Neutrophil (primary cell): ENCODE measurements around the gene HOXB3.

Experiments
- H3K27ac ChIP-seq: fragments of 200-600 bp; sonication (generic); 2 replicates; pipeline ENCODE4 v1.5.1; 2016; ENCODE audit warnings: mild to moderate bottlenecking, moderate library complexity
- H3K27me3 ChIP-seq: fragments of 200-600 bp; sonication (generic); 2 replicates; pipeline ENCODE4 v1.6.0; 2016; ENCODE audit warnings: mild to moderate bottlenecking
- H3K36me3 ChIP-seq: fragments of 200-600 bp; sonication (generic); 2 replicates; pipeline ENCODE4 v1.5.1; 2017
- H3K4me1 ChIP-seq, 2 experiments: fragments of 200-600 bp in 1 of 2; sonication (generic) in 1 of 2; 1 replicate in 1 of 2; 2 replicates in 1 of 2; pipeline versions ENCODE4 v1.5.1 to v1.6.1; 2013 to 2016; ENCODE audit warnings: low read depth in 1 of 2, low read length in 1 of 2, mild to moderate bottlenecking in 1 of 2, moderate library complexity in 1 of 2; ENCODE audit not compliant: control insufficient read depth in 1 of 2, insufficient read depth in 1 of 2
- H3K4me3 ChIP-seq, 2 experiments: fragments of 200-600 bp in 1 of 2; sonication (generic) in 1 of 2; 1 replicate in 1 of 2; 2 replicates in 1 of 2; pipeline ENCODE4 v1.5.1; 2013 to 2016; ENCODE audit warnings: low read depth in 1 of 2, low read length in 1 of 2, mild to moderate bottlenecking in 1 of 2, moderate library complexity in 1 of 2
- H3K9me3 ChIP-seq: fragments of 200-600 bp; sonication (generic); 2 replicates; pipeline ENCODE4 v1.5.1; 2016
- CTCF ChIP-seq: fragments of 200-600 bp; sonication (generic); IDR thresholded peaks from 2 replicates; pipeline ENCODE4 v1.5.1; 2016; ENCODE audit warnings: antibody characterized with exemption

HOXB3 gene

GRCh38 chr17:48546137-48546923 lies 43.7 kb downstream of the HOXB3 start:
- Histone ChIP-seq H3K4me1 (peaks cover 0 to 13% of the 10 kb centered on the region in 2 experiments), H3K27me3 (peaks cover 92% of the 10 kb centered on the region), H3K27ac (no peak overlapping the region), H3K36me3 (no peaks in the 10 kb centered on the region), H3K4me3 (no peak overlapping the region), H3K9me3 (no peaks in the 10 kb centered on the region)
- TF ChIP-seq CTCF: no peak

GRCh38 chr17:48545539-48545938 lies 44.5 kb downstream of the HOXB3 start:
- H3K27ac ChIP-seq: no peak overlapping the region
- TF ChIP-seq CTCF: no peak

GRCh38 chr17:48545022-48545375 lies 45.0 kb downstream of the HOXB3 start, which contains the start of gene HOXB2:
HOXB2 (minus strand) TSS chr17:48545109; CDS start chr17:48544911, 198 bp downstream.
- Histone ChIP-seq H3K9me3 (no peaks in the 10 kb centered on the region), H3K27ac (no peak within 1 kb of the TSS), H3K4me3 (no peak within 1 kb of the TSS), H3K4me1 (peaks cover 0 to 15% of the 10 kb centered on the region in 2 experiments), H3K36me3 (no peaks in the 10 kb centered on the region), H3K27me3 (peaks cover 100% of the 10 kb centered on the region)
- no peak for TF ChIP-seq CTCF

More at GRCh38 chr17:48545539-48545938, 44.5 kb downstream of the HOXB3 start:
- Histone ChIP-seq H3K27me3 (peaks cover 100% of the 10 kb centered on the region), H3K4me3 (no peak overlapping the region), H3K36me3 (no peaks in the 10 kb centered on the region), H3K9me3 (no peaks in the 10 kb centered on the region), H3K4me1 (peaks cover 0 to 15% of the 10 kb centered on the region in 2 experiments)

GRCh38 chr17:48544349-48545021 lies 45.6 kb downstream of the HOXB3 start:
- peaks cover 0 to 15% of the 10 kb centered on the region in 2 experiments for H3K4me1 ChIP-seq
- H3K27ac ChIP-seq: no peak overlapping the region
- no peak overlapping the region for H3K4me3 ChIP-seq
- peaks cover 100% of the 10 kb centered on the region for H3K27me3 ChIP-seq
- TF ChIP-seq CTCF: no peak
- H3K9me3 ChIP-seq: no peaks in the 10 kb centered on the region
- H3K36me3 ChIP-seq: no peaks in the 10 kb centered on the region

- H3K4me1 ChIP-seq: peaks cover 0 to 15% of the 10 kb centered on the region in 2 experiments
- H3K36me3 ChIP-seq: no peaks in the 10 kb centered on the region
- no peak overlapping the region for H3K4me3 ChIP-seq
- no peak overlapping the region for H3K27ac ChIP-seq
- H3K9me3 ChIP-seq: no peaks in the 10 kb centered on the region
- TF ChIP-seq CTCF: no peak
- H3K27me3 ChIP-seq: peaks cover 100% of the 10 kb centered on the region
Measured at GRCh38 chr17:48543854-48544348, 46.1 kb downstream of the HOXB3 start.
